NB4 (cell line): ENCODE data around the gene VWC2L.

Source experiments
- CTCF ChIP-seq: IDR thresholded peaks from one replicate; pipeline ENCODE4 v1.5.1; 2012; ENCODE audit warnings: low read depth, low read length
- MAX ChIP-seq: IDR thresholded peaks from 2 replicates; pipeline ENCODE4 v1.6.1; 2011; ENCODE audit warnings: low read depth, low read length
- MYC ChIP-seq: IDR thresholded peaks from 2 replicates; pipeline ENCODE4 v1.6.1; 2011; ENCODE audit warnings: low read depth, low read length
- POLR2A ChIP-seq: IDR thresholded peaks from 2 replicates; pipeline ENCODE4 v1.6.1; 2011; ENCODE audit warnings: mild to moderate bottlenecking; ENCODE audit not compliant: insufficient read length; ENCODE audit errors: extremely low read depth

- no peak for TF ChIP-seq CTCF
- TF ChIP-seq POLR2A = no peak
- TF ChIP-seq MAX = no peak
- TF ChIP-seq MYC = no peak
These were observed 118.7 kb downstream of the VWC2L start for GRCh38 chr2:214529514-214529913.
